Stomach (tissue), 4 donors: ENCODE results near the gene LNPK.

Experiments used
- CTCF ChIP-seq, 7 experiments: fragments of 450-650 bp in 4 of 7; fragments of 200-600 bp in 3 of 7; sonication (generic) in 3 of 7; IDR thresholded peaks; one replicate each; pipeline ENCODE4 v1.5.1; 2016 to 2019; ENCODE audit warnings: antibody characterized with exemption in 7 of 7, control low read depth in 2 of 7, mild to moderate bottlenecking in 1 of 7
- POLR2A ChIP-seq, 4 donors: fragments of 450-650 bp; IDR thresholded peaks; one replicate each; pipeline ENCODE4 v1.6.1; 2016; ENCODE audit warnings: antibody characterized with exemption in 4 of 4, control low read depth in 2 of 4, mild to moderate bottlenecking in 1 of 4, moderate library complexity in 1 of 4

GRCh38 chr2:176025932-176026331 lies 23.9 kb upstream of the LNPK start:
- TF ChIP-seq POLR2A (IDR thresholded peaks at IDR 0.05) (no peak), CTCF (IDR thresholded peaks at IDR 0.05) (no peak)
